Activated CD8-positive, alpha-beta memory T cell treated with anti-CD3 and anti-CD28 coated beads, Interleukin-2, amount 50 U/mL, for 48 hours (primary cell): ENCODE results near the gene ST8SIA1.

ENCODE experiments used
- DNase-seq: peaks from one replicate; pipeline ENCODE4 v3.0.0-alpha.2; 2020

The ST8SIA1 gene

GRCh38 chr12:22282283-22282682 is 52.2 kb downstream of the ST8SIA1 start:
- no peak for DNase-seq

- DNase-seq, result no peak
Observed at GRCh38 chr12:22276867-22277266, 57.6 kb downstream of the ST8SIA1 start.

- DNase-seq, result no peak
Observed at GRCh38 chr12:22276313-22276712, 58.2 kb downstream of the ST8SIA1 start.

GRCh38 chr12:22275843-22276242 is 58.7 kb downstream of the ST8SIA1 start:
- DNase-seq, result no peak

GRCh38 chr12:22272335-22273151 is 62.0 kb downstream of the ST8SIA1 start:
- no peak for DNase-seq

GRCh38 chr12:22271023-22271422 is 63.5 kb downstream of the ST8SIA1 start:
- no peak for DNase-seq

GRCh38 chr12:22268973-22269372 is 65.5 kb downstream of the ST8SIA1 start:
- DNase-seq, result no peak

- no peak for DNase-seq
Observed at GRCh38 chr12:22268406-22268805, 66.1 kb downstream of the ST8SIA1 start.

GRCh38 chr12:22266101-22266500 is 68.4 kb downstream of the ST8SIA1 start:
- no peak for DNase-seq

GRCh38 chr12:22264380-22264779 is 70.1 kb downstream of the ST8SIA1 start:
- no peak for DNase-seq

GRCh38 chr12:22262309-22262708 is 72.2 kb downstream of the ST8SIA1 start:
- no peak for DNase-seq

GRCh38 chr12:22257100-22257499 is 77.4 kb downstream of the ST8SIA1 start:
- no peak for DNase-seq

- no peak for DNase-seq
Observed at GRCh38 chr12:22256605-22257004, 77.9 kb downstream of the ST8SIA1 start.

GRCh38 chr12:22256041-22256441 is 78.5 kb downstream of the ST8SIA1 start:
- no peak for DNase-seq

GRCh38 chr12:22255097-22255496 is 79.4 kb downstream of the ST8SIA1 start:
- DNase-seq, result no peak

GRCh38 chr12:22254478-22254877 is 80.0 kb downstream of the ST8SIA1 start:
- DNase-seq, result no peak

GRCh38 chr12:22252057-22252456 is 82.5 kb downstream of the ST8SIA1 start:
- no peak for DNase-seq

- DNase-seq, result no peak
Observed at GRCh38 chr12:22250762-22251161, 83.7 kb downstream of the ST8SIA1 start.

GRCh38 chr12:22248571-22249115 is 85.9 kb downstream of the ST8SIA1 start:
- DNase-seq, result no peak

GRCh38 chr12:22248121-22248520 is 86.4 kb downstream of the ST8SIA1 start:
- DNase-seq, result no peak

- no peak for DNase-seq
Observed at GRCh38 chr12:22246217-22246846, 88.2 kb downstream of the ST8SIA1 start.

GRCh38 chr12:22242726-22243125 is 91.8 kb downstream of the ST8SIA1 start:
- DNase-seq, result no peak

- no peak for DNase-seq
Observed at GRCh38 chr12:22238211-22238610, 96.3 kb downstream of the ST8SIA1 start.

GRCh38 chr12:22234561-22234960 is 99.9 kb downstream of the ST8SIA1 start:
- no peak for DNase-seq
